ENCODE data around the gene EMC8.
"Not testable (repeated sequence)": the region's sequence is repeated elsewhere in the genome, so short reads cannot be mapped to it uniquely, and the experiment has no call there.

Gene EMC8

DNA sequence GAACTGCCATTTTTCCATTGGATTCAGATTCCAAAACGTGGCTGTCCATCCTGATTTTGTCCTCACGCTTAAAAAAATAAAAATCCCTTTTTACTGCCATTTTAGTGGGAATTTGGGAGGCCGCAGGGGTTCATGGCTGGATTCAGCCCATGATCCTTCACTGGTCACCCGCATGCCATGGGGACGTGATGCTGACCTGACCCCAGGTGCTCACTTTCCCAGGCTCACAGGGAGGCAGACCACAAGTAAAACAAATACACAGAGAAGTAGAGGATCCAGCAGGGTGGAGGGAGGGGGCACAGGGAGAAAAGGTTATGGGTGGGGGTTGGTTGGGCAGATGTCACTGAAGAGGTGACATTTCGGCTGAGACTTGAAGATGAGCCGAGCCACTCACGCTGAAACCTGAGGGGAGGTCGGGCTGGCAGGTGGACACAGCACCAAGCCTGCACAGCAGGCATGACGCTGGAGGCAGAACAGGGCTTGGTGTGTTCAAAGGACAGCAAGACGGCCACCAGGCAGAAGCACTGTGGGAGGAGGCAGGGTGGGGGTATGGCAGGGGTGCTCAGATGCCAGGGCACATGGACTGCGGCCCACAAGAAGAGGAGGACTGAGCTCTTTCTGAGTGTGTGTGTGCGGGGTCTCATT, 10.9 kb upstream of the EMC8 start:
- Histone ChIP-seq H3K36me3 (ENCODE audit: control insufficient read depth, low read depth, low read length) (peaks cover 19% of the 10 kb centered on the region), H3K9ac (ENCODE audit: low read length) (no peak overlapping the region), H3K4me1 (ENCODE audit: control insufficient read depth, low read depth, low read length) (no peaks in the 10 kb centered on the region), H3K4me3 (ENCODE audit: low read length) (no peak overlapping the region), H3K27me3 (ENCODE audit: control insufficient read depth, insufficient read depth, low read length) (peaks cover 21% of the 10 kb centered on the region), H3K9me3 (ENCODE audit: control insufficient read depth, low read depth, low read length) (no peaks in the 10 kb centered on the region), H3K27ac (ENCODE audit: low read length) (no peak overlapping the region)

DNA sequence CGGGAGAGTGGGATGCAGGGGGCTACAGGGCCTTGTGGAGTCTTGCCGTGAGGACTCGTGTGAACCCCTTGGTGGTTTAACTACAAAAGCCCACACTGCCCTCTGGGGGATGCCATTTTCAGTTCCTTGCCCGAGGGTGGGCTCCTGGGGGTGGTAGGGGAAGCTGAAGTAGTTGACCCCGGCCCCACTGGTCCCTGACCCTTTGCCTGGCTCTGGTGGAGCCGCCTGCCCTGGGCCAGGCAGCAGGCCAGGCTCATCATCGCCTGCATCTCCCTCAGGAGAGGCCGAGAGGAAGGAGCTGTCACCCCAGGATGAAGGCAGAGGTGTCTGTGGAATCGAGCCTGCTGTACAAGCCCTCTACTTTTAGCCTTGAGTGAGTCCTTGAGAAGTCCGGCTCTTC, 10.3 kb upstream of the EMC8 start:
- Histone ChIP-seq H3K4me1 (ENCODE audit: control insufficient read depth, low read depth, low read length) (no peaks in the 10 kb centered on the region), H3K9ac (ENCODE audit: low read length) (no peak overlapping the region), H3K4me3 (ENCODE audit: low read length) (no peak overlapping the region), H3K36me3 (ENCODE audit: control insufficient read depth, low read depth, low read length) (peaks cover 25% of the 10 kb centered on the region), H3K9me3 (ENCODE audit: control insufficient read depth, low read depth, low read length) (no peaks in the 10 kb centered on the region), H3K27ac (ENCODE audit: low read length) (no peak overlapping the region), H3K27me3 (ENCODE audit: control insufficient read depth, insufficient read depth, low read length) (peaks cover 21% of the 10 kb centered on the region)

DNA sequence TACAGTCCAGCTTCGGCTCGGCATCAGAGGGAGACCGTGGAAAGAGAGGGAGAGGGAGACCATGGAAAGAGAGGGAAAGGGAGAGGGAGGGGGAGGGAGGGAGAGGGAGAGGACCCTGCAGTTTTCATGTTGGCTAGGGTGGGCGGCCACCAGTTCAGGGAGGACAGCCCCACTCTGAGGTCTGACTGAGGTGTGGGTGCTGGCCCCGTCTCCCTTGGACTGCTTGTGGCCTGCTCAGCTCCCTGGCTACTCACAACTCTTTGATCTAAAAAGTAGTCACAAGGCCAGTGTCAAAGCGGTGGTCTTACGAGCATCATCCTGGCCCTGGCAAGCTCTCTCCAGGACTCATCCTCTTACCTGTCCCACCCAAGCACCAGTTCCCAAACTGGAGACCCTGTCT, 9.6 kb upstream of the EMC8 start:
- Histone ChIP-seq H3K27me3 (ENCODE audit: control insufficient read depth, insufficient read depth, low read length) (peaks cover 21% of the 10 kb centered on the region), H3K4me1 (ENCODE audit: control insufficient read depth, low read depth, low read length) (no peaks in the 10 kb centered on the region), H3K27ac (ENCODE audit: low read length) (no peak overlapping the region), H3K4me3 (ENCODE audit: low read length) (no peak overlapping the region), H3K9me3 (ENCODE audit: control insufficient read depth, low read depth, low read length) (no peaks in the 10 kb centered on the region), H3K9ac (ENCODE audit: low read length) (no peak overlapping the region), H3K36me3 (ENCODE audit: control insufficient read depth, low read depth, low read length) (peaks cover 30% of the 10 kb centered on the region)

- not testable (repeated sequence) for H3K27ac ChIP-seq (ENCODE audit: low read length); H3K4me3 ChIP-seq (ENCODE audit: low read length); H3K9ac ChIP-seq (ENCODE audit: low read length); H3K4me1 ChIP-seq (ENCODE audit: control insufficient read depth, low read depth, low read length); H3K9me3 ChIP-seq (ENCODE audit: control insufficient read depth, low read depth, low read length)
- peaks cover 38% of the 10 kb centered on the region for H3K36me3 ChIP-seq (ENCODE audit: control insufficient read depth, low read depth, low read length)
- H3K27me3 ChIP-seq (ENCODE audit: control insufficient read depth, insufficient read depth, low read length) = peaks cover 19% of the 10 kb centered on the region
These were observed 8.8 kb upstream of the EMC8 start for GRCh38 chr16:85808104-85808503.

DNA sequence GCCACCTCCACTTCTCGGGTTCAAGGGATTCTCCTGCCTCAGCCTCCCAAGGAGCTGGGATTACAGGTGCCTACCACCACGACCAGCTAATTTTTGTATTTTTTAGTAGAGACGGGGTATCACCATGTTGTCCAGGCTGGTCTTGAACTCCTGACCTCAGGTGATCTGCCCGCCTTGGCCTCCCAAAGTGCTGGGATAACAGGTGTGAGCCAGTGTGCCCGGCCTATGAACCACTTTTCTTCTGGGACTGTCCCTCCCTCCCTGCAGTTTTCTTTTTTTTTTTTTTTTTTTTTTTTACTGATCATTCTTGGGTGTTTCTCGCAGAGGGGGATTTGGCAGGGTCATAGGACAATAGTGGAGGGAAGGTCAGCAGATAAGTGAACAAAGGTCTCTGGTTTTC, 8.0 kb upstream of the EMC8 start:
- not testable (repeated sequence) for H3K4me3 ChIP-seq (ENCODE audit: low read length); H3K9me3 ChIP-seq (ENCODE audit: control insufficient read depth, low read depth, low read length); H3K27ac ChIP-seq (ENCODE audit: low read length); H3K9ac ChIP-seq (ENCODE audit: low read length); H3K4me1 ChIP-seq (ENCODE audit: control insufficient read depth, low read depth, low read length)
- H3K36me3 ChIP-seq (ENCODE audit: control insufficient read depth, low read depth, low read length) = peaks cover 46% of the 10 kb centered on the region
- peaks cover 11% of the 10 kb centered on the region for H3K27me3 ChIP-seq (ENCODE audit: control insufficient read depth, insufficient read depth, low read length)

DNA sequence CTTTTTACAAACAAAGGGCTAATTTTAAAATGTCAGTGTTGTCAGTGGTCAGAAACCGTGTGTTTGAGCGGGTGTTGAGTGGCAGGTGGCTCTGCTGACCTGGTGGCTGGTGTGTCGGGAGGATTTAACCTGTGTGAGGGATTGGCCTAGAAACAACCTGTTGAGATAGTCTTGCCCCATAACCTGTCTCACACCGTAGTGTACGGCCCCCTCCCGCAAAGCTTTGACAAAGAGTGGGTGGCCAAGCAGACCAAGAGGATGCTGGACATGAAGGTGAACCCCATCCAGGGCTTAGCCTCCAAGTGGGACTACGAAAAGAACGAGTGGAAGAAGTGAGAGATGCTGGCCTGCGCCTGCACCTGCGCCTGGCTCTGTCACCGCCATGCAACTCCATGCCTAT, 7.2 kb upstream of the EMC8 start:
- peaks cover 3% of the 10 kb centered on the region for H3K27me3 ChIP-seq (ENCODE audit: control insufficient read depth, insufficient read depth, low read length)
- H3K4me3 ChIP-seq (ENCODE audit: low read length) = no peak overlapping the region
- H3K27ac ChIP-seq (ENCODE audit: low read length) = no peak overlapping the region
- no peaks in the 10 kb centered on the region for H3K9me3 ChIP-seq (ENCODE audit: control insufficient read depth, low read depth, low read length)
- H3K9ac ChIP-seq (ENCODE audit: low read length) = no peak overlapping the region
- peaks cover 54% of the 10 kb centered on the region for H3K36me3 ChIP-seq (ENCODE audit: control insufficient read depth, low read depth, low read length)
- H3K4me1 ChIP-seq (ENCODE audit: control insufficient read depth, low read depth, low read length) = no peaks in the 10 kb centered on the region

DNA sequence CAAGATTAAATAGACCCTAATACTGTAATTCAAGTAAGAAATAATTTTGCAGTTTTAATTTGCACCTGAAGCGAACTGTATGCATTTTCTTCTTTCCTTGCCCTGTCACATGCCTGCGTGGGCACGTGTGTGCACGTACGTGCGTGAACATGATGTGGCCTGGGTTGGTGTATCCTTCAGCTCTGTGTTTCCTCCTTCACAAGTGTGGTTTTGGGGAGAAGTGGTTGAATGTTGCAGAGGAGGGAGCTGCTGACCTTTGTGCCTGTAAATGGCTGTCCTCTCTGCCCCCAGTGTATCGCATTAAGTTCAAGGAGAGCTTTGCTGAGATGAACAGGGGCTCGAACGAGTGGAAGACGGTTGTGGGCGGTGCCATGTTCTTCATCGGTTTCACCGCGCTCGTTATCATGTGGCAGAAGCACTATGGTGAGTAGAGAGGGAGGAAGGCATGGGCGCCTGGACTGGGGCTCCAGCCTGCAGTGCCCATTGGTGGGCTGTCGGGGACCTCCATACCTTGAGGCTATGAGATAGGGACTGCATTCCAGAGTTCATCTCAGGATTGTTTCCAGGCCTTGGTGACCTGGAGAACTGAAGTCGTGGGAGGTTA, 6.2 kb upstream of the EMC8 start:
- Histone ChIP-seq H3K9me3 (ENCODE audit: control insufficient read depth, low read depth, low read length) (no peaks in the 10 kb centered on the region), H3K4me1 (ENCODE audit: control insufficient read depth, low read depth, low read length) (no peaks in the 10 kb centered on the region), H3K27ac (ENCODE audit: low read length) (no peak overlapping the region), H3K27me3 (ENCODE audit: control insufficient read depth, insufficient read depth, low read length) (no peaks in the 10 kb centered on the region), H3K4me3 (ENCODE audit: low read length) (no peak overlapping the region), H3K9ac (ENCODE audit: low read length) (no peak overlapping the region), H3K36me3 (ENCODE audit: control insufficient read depth, low read depth, low read length) (peaks cover 59% of the 10 kb centered on the region)

GRCh38 chr16:85803570-85803969, 4.2 kb upstream of the EMC8 start:
- Histone ChIP-seq H3K27me3 (ENCODE audit: control insufficient read depth, insufficient read depth, low read length) (no peaks in the 10 kb centered on the region), H3K27ac (ENCODE audit: low read length) (no peak overlapping the region), H3K9ac (ENCODE audit: low read length) (no peak overlapping the region), H3K9me3 (ENCODE audit: control insufficient read depth, low read depth, low read length) (no peaks in the 10 kb centered on the region), H3K36me3 (ENCODE audit: control insufficient read depth, low read depth, low read length) (peaks cover 59% of the 10 kb centered on the region), H3K4me1 (ENCODE audit: control insufficient read depth, low read depth, low read length) (no peaks in the 10 kb centered on the region), H3K4me3 (ENCODE audit: low read length) (no peak overlapping the region)

DNA sequence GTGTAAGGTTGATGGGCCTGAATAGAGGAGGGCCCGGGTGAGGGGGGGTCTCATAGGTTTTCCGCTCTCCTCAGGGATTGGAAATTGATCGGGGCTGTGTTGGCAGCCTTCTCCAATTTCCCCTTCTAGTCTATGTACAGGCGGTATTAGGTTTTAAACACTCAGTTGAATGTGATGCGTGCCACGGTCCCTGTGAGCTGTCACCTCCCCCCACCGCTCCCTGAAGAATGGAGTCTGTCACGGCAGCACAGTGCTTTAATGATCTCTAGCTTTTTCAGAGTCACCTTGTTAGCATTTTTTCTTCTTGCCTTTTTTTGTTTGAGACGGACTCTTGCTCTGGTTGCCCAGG, 951 bp upstream of the EMC8 start:
- Histone ChIP-seq H3K9me3 (ENCODE audit: control insufficient read depth, low read depth, low read length) (no peaks in the 10 kb centered on the region), H3K9ac (ENCODE audit: low read length) (peak overlapping the region; percentile 86), H3K27ac (ENCODE audit: low read length) (no peak overlapping the region), H3K36me3 (ENCODE audit: control insufficient read depth, low read depth, low read length) (peaks cover 52% of the 10 kb centered on the region), H3K27me3 (ENCODE audit: control insufficient read depth, insufficient read depth, low read length) (no peaks in the 10 kb centered on the region), H3K4me1 (ENCODE audit: control insufficient read depth, low read depth, low read length) (no peaks in the 10 kb centered on the region), H3K4me3 (ENCODE audit: low read length) (peak overlapping the region; percentile 95)

- Histone ChIP-seq H3K27me3 (ENCODE audit: control insufficient read depth, insufficient read depth, low read length) (no peaks in the 10 kb centered on the region), H3K9ac (ENCODE audit: low read length) (peak overlapping the region; percentile 86), H3K27ac (ENCODE audit: low read length) (peak overlapping the region; percentile 34), H3K9me3 (ENCODE audit: control insufficient read depth, low read depth, low read length) (no peaks in the 10 kb centered on the region), H3K4me1 (ENCODE audit: control insufficient read depth, low read depth, low read length) (no peaks in the 10 kb centered on the region), H3K4me3 (ENCODE audit: low read length) (peak overlapping the region; percentile 95), H3K36me3 (ENCODE audit: control insufficient read depth, low read depth, low read length) (peaks cover 46% of the 10 kb centered on the region)
These were observed 345 bp downstream of the EMC8 start for GRCh38 chr16:85798901-85799496.

DNA sequence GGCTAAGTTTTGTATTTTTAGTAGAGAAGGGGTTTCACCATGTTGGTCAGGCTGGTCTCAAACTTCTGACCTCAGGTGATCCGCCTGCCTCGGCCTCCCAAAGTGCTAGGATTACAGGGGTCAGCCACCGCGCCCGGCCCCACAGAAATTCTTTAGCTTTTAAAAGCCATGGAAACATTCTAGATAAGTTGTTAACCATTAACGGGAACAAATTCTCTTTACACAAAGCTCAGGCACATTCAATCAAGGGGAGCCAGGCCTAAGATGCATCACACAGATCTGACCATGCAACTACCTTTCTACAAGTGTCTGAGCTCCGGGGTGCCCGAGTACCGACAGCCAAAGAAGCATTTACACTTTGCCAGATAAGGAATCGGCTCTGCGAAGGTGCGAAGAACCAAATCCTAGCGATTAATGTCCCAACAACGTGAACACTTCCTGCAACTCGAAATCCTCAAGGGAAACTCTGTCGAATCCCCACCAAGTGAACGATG, 1.0 kb downstream of the EMC8 start:
- peak overlapping the region; percentile 34 for H3K27ac ChIP-seq (ENCODE audit: low read length)

DNA sequence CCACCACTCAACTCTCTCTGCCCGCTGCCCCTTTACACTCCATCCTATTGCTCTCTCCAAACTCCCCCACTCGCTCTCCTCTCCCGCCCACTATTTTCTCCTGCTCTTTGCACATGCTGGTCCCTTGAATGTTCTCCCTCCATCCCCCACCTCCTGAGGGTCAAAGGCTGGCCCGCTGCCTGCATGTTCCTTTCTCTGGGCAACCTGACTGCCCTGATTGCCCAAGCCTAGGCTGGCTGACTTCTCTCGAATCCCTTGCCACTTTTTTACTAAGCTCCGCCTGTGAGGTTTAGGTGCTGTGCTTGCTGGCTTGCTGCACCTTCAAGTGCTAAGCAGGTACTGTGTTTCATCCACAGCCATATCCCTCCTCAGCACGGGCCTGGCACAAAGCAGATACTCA, 2.7 kb downstream of the EMC8 start:
- H3K4me1 ChIP-seq (ENCODE audit: control insufficient read depth, low read depth, low read length) = no peaks in the 10 kb centered on the region
- no peak overlapping the region for H3K9ac ChIP-seq (ENCODE audit: low read length)
- no peak overlapping the region for H3K27ac ChIP-seq (ENCODE audit: low read length)
- peaks cover 28% of the 10 kb centered on the region for H3K36me3 ChIP-seq (ENCODE audit: control insufficient read depth, low read depth, low read length)
- no peaks in the 10 kb centered on the region for H3K27me3 ChIP-seq (ENCODE audit: control insufficient read depth, insufficient read depth, low read length)
- H3K4me3 ChIP-seq (ENCODE audit: low read length) = no peak overlapping the region
- H3K9me3 ChIP-seq (ENCODE audit: control insufficient read depth, low read depth, low read length) = no peaks in the 10 kb centered on the region

More for the DNA sequence above, 1.0 kb downstream of the EMC8 start:
- H3K4me1 ChIP-seq (ENCODE audit: control insufficient read depth, low read depth, low read length) = no peaks in the 10 kb centered on the region
- H3K9me3 ChIP-seq (ENCODE audit: control insufficient read depth, low read depth, low read length) = no peaks in the 10 kb centered on the region
- H3K36me3 ChIP-seq (ENCODE audit: control insufficient read depth, low read depth, low read length) = peaks cover 41% of the 10 kb centered on the region
- H3K27me3 ChIP-seq (ENCODE audit: control insufficient read depth, insufficient read depth, low read length) = no peaks in the 10 kb centered on the region
- H3K4me3 ChIP-seq (ENCODE audit: low read length) = peak overlapping the region; percentile 95
- peak overlapping the region; percentile 86 for H3K9ac ChIP-seq (ENCODE audit: low read length)

All from iPS-18a (cell line).